ENCODE measurements around the gene VPS37B. TPM values are rescaled to one million over a fixed set of nuclear protein-coding genes. Genes with fewer than 3 reads are reported as not detected.

The VPS37B gene
- total and polyA plus RNA-seq, 2 donors (not counting 3 experiments of a cell fraction or from before 2014, with no cell fraction given) = 39.5 to 45.9 TPM

GRCh38 chr12:122935318-122935717 lies 39.4 kb upstream of the VPS37B start:
- BruUV-seq (replicated peaks) = no TSS peak
- no peak overlapping the region for H2AFZ ChIP-seq (ENCODE audit: low read depth, low read length)
- H3K9ac ChIP-seq (replicated peaks; ENCODE audit: extremely low read depth, insufficient read depth, low read length) = no peak overlapping the region
- H3K4me3 ChIP-seq (replicated peaks in 1 of 3; ENCODE audit: insufficient read depth in 1 of 3, low read depth in 1 of 3, low read length in 3 of 3) = no peak overlapping the region
- no peak for DNase-seq (ENCODE audit: low read depth, low spot score)
- TF ChIP-seq JUN (IDR thresholded peaks at IDR 0.05; ENCODE audit: borderline replicate concordance, insufficient read depth, insufficient read length, low read depth) = no peak
- no peak for TF ChIP-seq MYC (IDR thresholded peaks at IDR 0.05; ENCODE audit: low read depth, low read length)
- no peak for TF ChIP-seq POLR2AphosphoS5 (IDR thresholded peaks at IDR 0.05; ENCODE audit: insufficient read depth, low read depth, low read length)
- no peak for TF ChIP-seq EZH2 (IDR thresholded peaks at IDR 0.05; ENCODE audit: borderline replicate concordance, low read depth, low read length, severe bottlenecking)
- TF ChIP-seq FOS (IDR thresholded peaks at IDR 0.05; ENCODE audit: borderline replicate concordance, insufficient read depth, low read length) = no peak
- no peaks in the 10 kb centered on the region for H3K4me1 ChIP-seq (ENCODE audit: control insufficient read depth, extremely low read depth, insufficient read depth, low read length)
- H4K20me1 ChIP-seq (replicated peaks; ENCODE audit: control insufficient read depth, extremely low read depth, insufficient read depth, low read length) = no peaks in the 10 kb centered on the region
- intact Hi-C loops (cut with micrococcal nuclease) = no loop called here
- H3K9me3 ChIP-seq (replicated peaks; ENCODE audit: control insufficient read depth, insufficient read depth, low read length) = no peaks in the 10 kb centered on the region
- H3K9me1 ChIP-seq (replicated peaks; ENCODE audit: control insufficient read depth, extremely low read depth, insufficient read depth, low read length) = no peaks in the 10 kb centered on the region
- no peaks in the 10 kb centered on the region for H3K79me2 ChIP-seq (ENCODE audit: control insufficient read depth, insufficient read depth, low read length)
- FAIRE-seq = no peak
- H3K27ac ChIP-seq (ENCODE audit: insufficient read depth, low read depth, low read length) = no peak overlapping the region
- H3K36me3 ChIP-seq (ENCODE audit: control insufficient read depth in 2 of 2, extremely low read depth in 1 of 2, insufficient read depth in 2 of 2, low read length in 2 of 2) = peaks cover 0 to 2% of the 10 kb centered on the region in 2 experiments
- ChIA-PET POLR2A (no interaction called here), CTCF (interaction anchor here (0.8 to 1.0 kb wide), 2 partner anchors 9 to 13 kb away, joined by 3 to 4 read pairs; no protein-coding TSS in a partner anchor)
- no peaks in the 10 kb centered on the region for H3K27me3 ChIP-seq (ENCODE audit: control insufficient read depth in 2 of 2, insufficient read depth in 2 of 2, low read length in 2 of 2)
- dilution Hi-C loops (cut with MboI; ENCODE audit: extremely low pct_ligation_motif_present, low sequenced_read_pairs) = no loop called here
- no peak overlapping the region for H3K4me2 ChIP-seq (ENCODE audit: insufficient read depth, low read length)

GRCh38 chr12:122934722-122935121 lies 38.8 kb upstream of the VPS37B start:
- CTCF ChIA-PET = no interaction called here
- no peak overlapping the region for H3K9ac ChIP-seq (replicated peaks; ENCODE audit: extremely low read depth, insufficient read depth, low read length)
- FAIRE-seq (no peak), DNase-seq (ENCODE audit: low read depth, low spot score) (no peak)
- BruUV-seq (replicated peaks) = no TSS peak
- intact Hi-C loops (cut with micrococcal nuclease) = no loop called here
- H3K36me3 ChIP-seq (ENCODE audit: control insufficient read depth in 2 of 2, extremely low read depth in 1 of 2, insufficient read depth in 2 of 2, low read length in 2 of 2) = peaks cover 0 to 2% of the 10 kb centered on the region in 2 experiments
- no peak overlapping the region for H3K4me3 ChIP-seq (replicated peaks in 1 of 3; ENCODE audit: insufficient read depth in 1 of 3, low read depth in 1 of 3, low read length in 3 of 3)
- dilution Hi-C loops (cut with MboI; ENCODE audit: extremely low pct_ligation_motif_present, low sequenced_read_pairs) = no loop called here
- H3K4me1 ChIP-seq (ENCODE audit: control insufficient read depth, extremely low read depth, insufficient read depth, low read length) = no peaks in the 10 kb centered on the region
- no peak overlapping the region for H2AFZ ChIP-seq (ENCODE audit: low read depth, low read length)
- no peaks in the 10 kb centered on the region for H3K9me3 ChIP-seq (replicated peaks; ENCODE audit: control insufficient read depth, insufficient read depth, low read length)
- no peaks in the 10 kb centered on the region for H3K79me2 ChIP-seq (ENCODE audit: control insufficient read depth, insufficient read depth, low read length)
- H3K27ac ChIP-seq (ENCODE audit: insufficient read depth, low read depth, low read length) = no peak overlapping the region
- POLR2A ChIA-PET = no interaction called here
- H3K27me3 ChIP-seq (ENCODE audit: control insufficient read depth in 2 of 2, insufficient read depth in 2 of 2, low read length in 2 of 2) = no peaks in the 10 kb centered on the region
- no peaks in the 10 kb centered on the region for H4K20me1 ChIP-seq (replicated peaks; ENCODE audit: control insufficient read depth, extremely low read depth, insufficient read depth, low read length)
- no peak overlapping the region for H3K4me2 ChIP-seq (ENCODE audit: insufficient read depth, low read length)
- H3K9me1 ChIP-seq (replicated peaks; ENCODE audit: control insufficient read depth, extremely low read depth, insufficient read depth, low read length) = no peaks in the 10 kb centered on the region
- TF ChIP-seq GATA2 (IDR thresholded peaks at IDR 0.05; ENCODE audit: insufficient read depth, insufficient read length, low read depth, low read length) = no peak
- no peak for TF ChIP-seq MYC (IDR thresholded peaks at IDR 0.05; ENCODE audit: low read depth, low read length)
- TF ChIP-seq FOS (IDR thresholded peaks at IDR 0.05; ENCODE audit: borderline replicate concordance, insufficient read depth, low read length) = no peak
- no peak for TF ChIP-seq POLR2AphosphoS5 (IDR thresholded peaks at IDR 0.05; ENCODE audit: insufficient read depth, low read depth, low read length)
